ENCODE measurements around the gene ABHD12B. TPM values are rescaled to one million over a fixed set of nuclear protein-coding genes. Genes with fewer than 3 reads are reported as not detected.

Gene ABHD12B
- total and polyA plus RNA-seq, 2 of the 13 experiments (the other 11 are each of a cell fraction or from before 2014, with no cell fraction given): not detected

GRCh38 chr14:50875359-50876070 is 3.7 kb downstream of the ABHD12B start (continued):
- TF ChIP-seq ZNF580 (CRISPR knock-in tag; IDR thresholded peaks at IDR 0.05; ENCODE audit: borderline replicate concordance, low read depth): 0 out of 2 replicates have a peak, but pooled peaks have one; percentile 54
- no peak for TF ChIP-seq ZNF260 (CRISPR knock-in tag; IDR thresholded peaks at IDR 0.05; ENCODE audit: borderline replicate concordance, low read depth)
- peak; percentile 35; the same call in 1 of the 2 replicates for TF ChIP-seq ZSCAN9 (CRISPR knock-in tag; IDR thresholded peaks at IDR 0.05; ENCODE audit: borderline replicate concordance)
- peak; percentile 22; the same call in 1 of the 2 replicates for TF ChIP-seq ARID4A (CRISPR knock-in tag; IDR thresholded peaks at IDR 0.05; ENCODE audit: borderline replicate concordance)
- peak; percentile 95 for TF ChIP-seq TCF7 (IDR thresholded peaks at IDR 0.05; ENCODE audit: low read depth)
- no peak for TF ChIP-seq ELK4 (CRISPR knock-in tag; IDR thresholded peaks at IDR 0.05; ENCODE audit: borderline replicate concordance)
- TF ChIP-seq ZNF598 (CRISPR knock-in tag; IDR thresholded peaks at IDR 0.05; ENCODE audit: borderline replicate concordance): no peak
- no peak for TF ChIP-seq ZNF557 (CRISPR knock-in tag; IDR thresholded peaks at IDR 0.05)
- no peak for TF ChIP-seq ARHGAP35 (CRISPR knock-in tag; IDR thresholded peaks at IDR 0.05; ENCODE audit: borderline replicate concordance)
- no peak for TF ChIP-seq ZC3H4 (CRISPR knock-in tag; IDR thresholded peaks at IDR 0.05; ENCODE audit: borderline replicate concordance)
- no peak for TF ChIP-seq ZNF205 (CRISPR knock-in tag; IDR thresholded peaks at IDR 0.05)
- no peak for TF ChIP-seq MAZ (IDR thresholded peaks at IDR 0.05; ENCODE audit: borderline replicate concordance, low read depth, low read length)
- no peak for TF ChIP-seq MAZ (CRISPR knock-in tag; IDR thresholded peaks at IDR 0.05; ENCODE audit: low read depth)
- TF ChIP-seq NCOA1 (CRISPR knock-in tag; IDR thresholded peaks at IDR 0.05): no peak
- peak; percentile 73; the same call in 1 of the 2 replicates for TF ChIP-seq RXRA (CRISPR knock-in tag; IDR thresholded peaks at IDR 0.05)
- TF ChIP-seq ERF (CRISPR knock-in tag; IDR thresholded peaks at IDR 0.05): peak; percentile 68; the same call in 1 of the 2 replicates
- no peak for TF ChIP-seq ZFP1 (CRISPR knock-in tag; IDR thresholded peaks at IDR 0.05)
- TF ChIP-seq ATAD3A (CRISPR knock-in tag; IDR thresholded peaks at IDR 0.05): no peak
- no peak for TF ChIP-seq CHCHD3 (CRISPR knock-in tag; IDR thresholded peaks at IDR 0.05)
- TF ChIP-seq ATRX (CRISPR knock-in tag; IDR thresholded peaks at IDR 0.05; ENCODE audit: borderline replicate concordance): no peak
- TF ChIP-seq ZNF737 (CRISPR knock-in tag; IDR thresholded peaks at IDR 0.05; ENCODE audit: borderline replicate concordance): no peak
- peak; percentile 60; the same call in 1 of the 2 replicates for TF ChIP-seq HMG20A (CRISPR knock-in tag; IDR thresholded peaks at IDR 0.05; ENCODE audit: borderline replicate concordance)
- no peak; the same call in 1 of the 2 replicates for TF ChIP-seq PATZ1 (CRISPR knock-in tag; IDR thresholded peaks at IDR 0.05)
- TF ChIP-seq THAP11 (CRISPR knock-in tag; IDR thresholded peaks at IDR 0.05): no peak
